ENCODE measurements around the gene ZNF366. TPM values are rescaled to one million over a fixed set of nuclear protein-coding genes. Genes with fewer than 3 reads are reported as not detected.

The ZNF366 gene
- total RNA-seq, 1 experiment from 2014 or later, result not detected

- peaks cover 47% of the 10 kb centered on the region for H3K9me3 Mint-ChIP-seq (ENCODE audit: unreplicated experiment)
- BruUV-seq (replicated peaks), result no TSS peak
- ChIA-PET CTCF (no interaction called here), POLR2A (no interaction called here)
- Histone ChIP-seq H3K4me1 (no peaks in the 10 kb centered on the region), H3K27me3 (replicated peaks; ENCODE audit: control insufficient read depth, insufficient read depth, low read length) (no peaks in the 10 kb centered on the region; the same call in 1 of the 2 replicates), H3K36me3 (ENCODE audit: control insufficient read depth, insufficient read depth, low read length) (no peaks in the 10 kb centered on the region), H3K4me3 (ENCODE audit: low read depth, low read length) (no peak overlapping the region), H3K9me3 (peaks cover 21% of the 10 kb centered on the region; the same call in 1 of the 2 replicates)
- intact Hi-C loops (cut with micrococcal nuclease; ENCODE audit: unreplicated experiment), result no loop called here
- no peak overlapping the region for H3K27ac Mint-ChIP-seq (ENCODE audit: unreplicated experiment)
- H3K4me3 Mint-ChIP-seq (ENCODE audit: unreplicated experiment), result no peak overlapping the region
- no peak for DNase-seq
- no peaks in the 10 kb centered on the region for H3K4me1 Mint-ChIP-seq (ENCODE audit: low read depth, unreplicated experiment)
- no peak for TF ChIP-seq CTCF (IDR thresholded peaks at IDR 0.05; ENCODE audit: insufficient read depth in 1 of 2, low read depth in 1 of 2, low read length in 1 of 2, severe bottlenecking in 1 of 2, unreplicated experiment in 1 of 2)
- H3K27me3 Mint-ChIP-seq (ENCODE audit: insufficient read depth, unreplicated experiment), result peaks cover 6% of the 10 kb centered on the region
- no peaks in the 10 kb centered on the region for H3K36me3 Mint-ChIP-seq (ENCODE audit: insufficient read depth, unreplicated experiment)
Observed at GRCh38 chr5:72402959-72403628, 104.1 kb downstream of the ZNF366 start.

GRCh38 chr5:72402381-72402890, 104.8 kb downstream of the ZNF366 start:
- Histone ChIP-seq H3K27me3 (replicated peaks; ENCODE audit: control insufficient read depth, insufficient read depth, low read length) (no peaks in the 10 kb centered on the region), H3K9me3 (peaks cover 21% of the 10 kb centered on the region; the same call in 1 of the 2 replicates), H3K4me1 (no peaks in the 10 kb centered on the region), H3K36me3 (ENCODE audit: control insufficient read depth, insufficient read depth, low read length) (no peaks in the 10 kb centered on the region), H3K4me3 (ENCODE audit: low read depth, low read length) (no peak overlapping the region)
- no peaks in the 10 kb centered on the region for H3K36me3 Mint-ChIP-seq (ENCODE audit: insufficient read depth, unreplicated experiment)
- intact Hi-C loops (cut with micrococcal nuclease; ENCODE audit: unreplicated experiment), result no loop called here
- peaks cover 6% of the 10 kb centered on the region for H3K27me3 Mint-ChIP-seq (ENCODE audit: insufficient read depth, unreplicated experiment)
- no peak for DNase-seq
- no TSS peak for BruUV-seq (replicated peaks)
- TF ChIP-seq CTCF (IDR thresholded peaks at IDR 0.05; ENCODE audit: insufficient read depth in 1 of 2, low read depth in 1 of 2, low read length in 1 of 2, severe bottlenecking in 1 of 2, unreplicated experiment in 1 of 2), result no peak
- H3K4me1 Mint-ChIP-seq (ENCODE audit: low read depth, unreplicated experiment), result no peaks in the 10 kb centered on the region
- ChIA-PET POLR2A (no interaction called here), CTCF (no interaction called here)
- H3K4me3 Mint-ChIP-seq (ENCODE audit: unreplicated experiment), result no peak overlapping the region
- no peak overlapping the region for H3K27ac Mint-ChIP-seq (ENCODE audit: unreplicated experiment)
- H3K9me3 Mint-ChIP-seq (ENCODE audit: unreplicated experiment), result peaks cover 47% of the 10 kb centered on the region

GRCh38 chr5:72400950-72401349, 106.3 kb downstream of the ZNF366 start:
- no peak for DNase-seq
- TF ChIP-seq CTCF (IDR thresholded peaks at IDR 0.05; ENCODE audit: insufficient read depth in 1 of 2, low read depth in 1 of 2, low read length in 1 of 2, severe bottlenecking in 1 of 2, unreplicated experiment in 1 of 2), result no peak
- Mint-ChIP-seq H3K36me3 (ENCODE audit: insufficient read depth, unreplicated experiment) (no peaks in the 10 kb centered on the region), H3K4me1 (ENCODE audit: low read depth, unreplicated experiment) (no peaks in the 10 kb centered on the region), H3K27me3 (ENCODE audit: insufficient read depth, unreplicated experiment) (peaks cover 6% of the 10 kb centered on the region), H3K4me3 (ENCODE audit: unreplicated experiment) (no peak overlapping the region), H3K9me3 (ENCODE audit: unreplicated experiment) (peaks cover 47% of the 10 kb centered on the region), H3K27ac (ENCODE audit: unreplicated experiment) (no peak overlapping the region)
- POLR2A ChIA-PET, result no interaction called here
- Histone ChIP-seq H3K4me1 (no peaks in the 10 kb centered on the region), H3K27me3 (replicated peaks; ENCODE audit: control insufficient read depth, insufficient read depth, low read length) (no peaks in the 10 kb centered on the region), H3K9me3 (peaks cover 21% of the 10 kb centered on the region; the same call in 1 of the 2 replicates), H3K36me3 (ENCODE audit: control insufficient read depth, insufficient read depth, low read length) (no peaks in the 10 kb centered on the region), H3K4me3 (ENCODE audit: low read depth, low read length) (no peak overlapping the region)
- intact Hi-C loops (cut with micrococcal nuclease; ENCODE audit: unreplicated experiment), result no loop called here
- CTCF ChIA-PET, result no interaction called here
- no TSS peak for BruUV-seq (replicated peaks)

Data from Caco-2 (cell line).